GM19324 (cell line): ENCODE measurements around the gene SEPTIN2.
A peak's percentile ranks its signal among the peaks of the same experiment; 100 is the strongest.
"Not testable (repeated sequence)": the region's sequence is repeated elsewhere in the genome, so short reads cannot be mapped to it uniquely, and the experiment has no call there.

Source experiments
- ATAC-seq: cut with Tn5 transposase; IDR thresholded peaks from one replicate; pipeline ENCODE4 v1.9.1; 2021; ENCODE audit warnings: mild to moderate bottlenecking, moderate library complexity; ENCODE audit not compliant: unreplicated experiment, low FRiP score

Gene SEPTIN2

GRCh38 chr2:241312082-241312481 is 3.6 kb upstream of the SEPTIN2 start:
- ATAC-seq = no peak

GRCh38 chr2:241313543-241314095 is 2.1 kb upstream of the SEPTIN2 start:
- no peak for ATAC-seq

GRCh38 chr2:241314226-241315092 is 1.3 kb upstream of the SEPTIN2 start:
- no peak for ATAC-seq

- ATAC-seq = peak; percentile 75
These were observed 439 bp upstream of the SEPTIN2 start, which contains the start of gene HDLBP for GRCh38 chr2:241315093-241315878. TSS of gene HDLBP (minus strand) at chr2:241315672. CDS start at chr2:241266869, 48,803 bp downstream.

GRCh38 chr2:241316825-241317224 is 1.1 kb downstream of the SEPTIN2 start:
- no peak for ATAC-seq

- ATAC-seq = no peak
These were observed 1.7 kb downstream of the SEPTIN2 start for GRCh38 chr2:241317391-241317790.

GRCh38 chr2:241318830-241319229 is 3.1 kb downstream of the SEPTIN2 start:
- not testable (repeated sequence) for ATAC-seq

GRCh38 chr2:241320394-241320793 is 4.7 kb downstream of the SEPTIN2 start:
- no peak for ATAC-seq

- ATAC-seq = no peak
These were observed 5.3 kb downstream of the SEPTIN2 start for GRCh38 chr2:241321033-241321432.

GRCh38 chr2:241321886-241322285 is 6.2 kb downstream of the SEPTIN2 start:
- ATAC-seq = no peak

GRCh38 chr2:241323778-241324177 is 8.1 kb downstream of the SEPTIN2 start:
- no peak for ATAC-seq

- ATAC-seq = no peak
These were observed 9.1 kb downstream of the SEPTIN2 start for GRCh38 chr2:241324775-241325174.

GRCh38 chr2:241325257-241325656 is 9.5 kb downstream of the SEPTIN2 start:
- ATAC-seq = no peak

GRCh38 chr2:241329669-241330615 is 14.2 kb downstream of the SEPTIN2 start:
- ATAC-seq = no peak

- ATAC-seq = no peak
These were observed 14.9 kb downstream of the SEPTIN2 start for GRCh38 chr2:241330616-241330981.

- no peak for ATAC-seq
These were observed 19.1 kb downstream of the SEPTIN2 start for GRCh38 chr2:241334813-241335212.

GRCh38 chr2:241339839-241340630 is 24.3 kb downstream of the SEPTIN2 start:
- no peak for ATAC-seq

- no peak for ATAC-seq
These were observed 25.0 kb downstream of the SEPTIN2 start for GRCh38 chr2:241340631-241341163.
